Measurements from ENCODE around the gene F2R. TPM values are rescaled to one million over a fixed set of nuclear protein-coding genes. Genes with fewer than 3 reads are reported as not detected.

F2R gene
- total and polyA plus RNA-seq, 9 of the 15 experiments (the other 6 are each of a cell fraction or from before 2014, with no cell fraction given): 4.0 to 34.7 (median 15.1) TPM

- TF ChIP-seq, protein P1, sequence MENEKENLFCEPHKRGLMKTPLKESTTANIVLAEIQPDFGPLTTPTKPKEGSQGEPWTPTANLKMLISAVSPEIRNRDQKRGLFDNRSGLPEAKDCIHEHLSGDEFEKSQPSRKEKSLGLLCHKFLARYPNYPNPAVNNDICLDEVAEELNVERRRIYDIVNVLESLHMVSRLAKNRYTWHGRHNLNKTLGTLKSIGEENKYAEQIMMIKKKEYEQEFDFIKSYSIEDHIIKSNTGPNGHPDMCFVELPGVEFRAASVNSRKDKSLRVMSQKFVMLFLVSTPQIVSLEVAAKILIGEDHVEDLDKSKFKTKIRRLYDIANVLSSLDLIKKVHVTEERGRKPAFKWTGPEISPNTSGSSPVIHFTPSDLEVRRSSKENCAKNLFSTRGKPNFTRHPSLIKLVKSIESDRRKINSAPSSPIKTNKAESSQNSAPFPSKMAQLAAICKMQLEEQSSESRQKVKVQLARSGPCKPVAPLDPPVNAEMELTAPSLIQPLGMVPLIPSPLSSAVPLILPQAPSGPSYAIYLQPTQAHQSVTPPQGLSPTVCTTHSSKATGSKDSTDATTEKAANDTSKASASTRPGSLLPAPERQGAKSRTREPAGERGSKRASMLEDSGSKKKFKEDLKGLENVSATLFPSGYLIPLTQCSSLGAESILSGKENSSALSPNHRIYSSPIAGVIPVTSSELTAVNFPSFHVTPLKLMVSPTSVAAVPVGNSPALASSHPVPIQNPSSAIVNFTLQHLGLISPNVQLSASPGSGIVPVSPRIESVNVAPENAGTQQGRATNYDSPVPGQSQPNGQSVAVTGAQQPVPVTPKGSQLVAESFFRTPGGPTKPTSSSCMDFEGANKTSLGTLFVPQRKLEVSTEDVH (IDR thresholded peaks at IDR 0.05; ENCODE audit: low read depth, partially characterized antibody): no peak
- TF ChIP-seq, protein P2, sequence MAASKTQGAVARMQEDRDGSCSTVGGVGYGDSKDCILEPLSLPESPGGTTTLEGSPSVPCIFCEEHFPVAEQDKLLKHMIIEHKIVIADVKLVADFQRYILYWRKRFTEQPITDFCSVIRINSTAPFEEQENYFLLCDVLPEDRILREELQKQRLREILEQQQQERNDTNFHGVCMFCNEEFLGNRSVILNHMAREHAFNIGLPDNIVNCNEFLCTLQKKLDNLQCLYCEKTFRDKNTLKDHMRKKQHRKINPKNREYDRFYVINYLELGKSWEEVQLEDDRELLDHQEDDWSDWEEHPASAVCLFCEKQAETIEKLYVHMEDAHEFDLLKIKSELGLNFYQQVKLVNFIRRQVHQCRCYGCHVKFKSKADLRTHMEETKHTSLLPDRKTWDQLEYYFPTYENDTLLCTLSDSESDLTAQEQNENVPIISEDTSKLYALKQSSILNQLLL (CRISPR knock-in tag; IDR thresholded peaks at IDR 0.05; ENCODE audit: borderline replicate concordance): no peak
- no peak for TF ChIP-seq ERF (CRISPR knock-in tag; IDR thresholded peaks at IDR 0.05)
Measured at GRCh38 chr5:76720988-76721569, 5.2 kb downstream of the F2R start (continued).

DNA sequence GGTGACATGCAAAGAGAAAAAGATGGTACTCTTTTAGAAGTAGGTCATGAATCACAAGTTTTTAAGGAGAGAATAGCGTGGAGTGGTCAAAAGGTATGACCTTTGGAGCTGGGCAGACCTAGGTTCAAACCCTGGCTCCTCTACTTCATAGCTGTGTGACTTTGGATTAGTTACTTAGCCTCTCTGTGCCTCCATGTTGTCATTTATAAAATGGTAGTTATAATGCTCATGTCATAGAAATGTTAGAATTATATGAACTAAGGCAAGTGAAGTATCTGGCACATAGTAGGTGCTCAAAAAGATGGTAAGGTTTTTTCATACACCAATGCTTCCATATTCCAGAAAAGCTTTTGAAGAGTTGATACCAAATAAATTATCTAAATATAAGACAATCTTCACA is 7.3 kb downstream of the F2R start:
- TF ChIP-seq ZNF778 (CRISPR knock-in tag; IDR thresholded peaks at IDR 0.05) (no peak), BRCA1 (IDR thresholded peaks at IDR 0.05) (no peak), BRCA1 (CRISPR knock-in tag; IDR thresholded peaks at IDR 0.05) (no peak), RBM25 (IDR thresholded peaks at IDR 0.05; ENCODE audit: low read depth, low read length, severe bottlenecking) (peak; percentile 98), ZKSCAN1 (IDR thresholded peaks at IDR 0.05; ENCODE audit: low read depth, low read length) (peak; percentile 73; the same call in 1 of the 2 replicates), ZFP36 (IDR thresholded peaks at IDR 0.05; ENCODE audit: low read depth, low read length, partially characterized antibody) (peak; percentile 79), CHD4 (IDR thresholded peaks at IDR 0.05; ENCODE audit: insufficient read depth, insufficient replicate concordance, low read depth, low read length, poor library complexity, severe bottlenecking) (peak; percentile 42), BCOR (IDR thresholded peaks at IDR 0.05) (peak; percentile 78), KDM1A (IDR thresholded peaks at IDR 0.05) (0 out of 4 replicates have a peak, but pooled peaks of 1 of the 2 experiments have one; percentile 11), ADNP (tag; IDR thresholded peaks at IDR 0.05) (peak; percentile 65; the same call in 1 of the 2 replicates), HDAC2 (IDR thresholded peaks at IDR 0.05) (peak; percentile 53; the same call in 1 of the 2 replicates), TCF7L2 (IDR thresholded peaks at IDR 0.05; ENCODE audit: low read depth, low read length) (no peak)
- TF ChIP-seq, protein P3, sequence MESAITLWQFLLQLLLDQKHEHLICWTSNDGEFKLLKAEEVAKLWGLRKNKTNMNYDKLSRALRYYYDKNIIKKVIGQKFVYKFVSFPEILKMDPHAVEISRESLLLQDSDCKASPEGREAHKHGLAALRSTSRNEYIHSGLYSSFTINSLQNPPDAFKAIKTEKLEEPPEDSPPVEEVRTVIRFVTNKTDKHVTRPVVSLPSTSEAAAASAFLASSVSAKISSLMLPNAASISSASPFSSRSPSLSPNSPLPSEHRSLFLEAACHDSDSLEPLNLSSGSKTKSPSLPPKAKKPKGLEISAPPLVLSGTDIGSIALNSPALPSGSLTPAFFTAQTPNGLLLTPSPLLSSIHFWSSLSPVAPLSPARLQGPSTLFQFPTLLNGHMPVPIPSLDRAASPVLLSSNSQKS (CRISPR knock-in tag; IDR thresholded peaks at IDR 0.05): no peak
- Histone ChIP-seq H3K79me2 (ENCODE audit: control insufficient read depth, insufficient read depth, low read length) (peaks cover 42% of the 10 kb centered on the region), H3K4me2 (ENCODE audit: insufficient read depth, low read length) (no peak overlapping the region), H3K27me3 (ENCODE audit: control insufficient read depth in 2 of 2, insufficient read depth in 2 of 2, low read length in 2 of 2) (no peaks in the 10 kb centered on the region), H3K27ac (ENCODE audit: extremely low read depth, low read depth, low read length) (no peak overlapping the region), H2AFZ (ENCODE audit: low read depth, low read length) (no peak overlapping the region), H4K20me1 (replicated peaks; ENCODE audit: control insufficient read depth, insufficient read depth, low read length) (no peaks in the 10 kb centered on the region), H3K4me3 (no peak overlapping the region), H3K4me1 (replicated peaks in 1 of 2; ENCODE audit: control insufficient read depth in 2 of 2, insufficient read depth in 2 of 2, low read length in 2 of 2) (peaks cover 0 to 11% of the 10 kb centered on the region in 2 experiments; a peak in 3 of 5 replicates), H3K36me3 (ENCODE audit: control insufficient read depth, insufficient read depth, low read length) (0 out of 3 replicates have a peak, but pooled peaks cover 4% of the 10 kb centered on the region), H3K9me1 (ENCODE audit: control insufficient read depth, insufficient read depth, low read length) (no peaks in the 10 kb centered on the region), H3K9ac (ENCODE audit: insufficient read depth in 1 of 2, low read depth in 2 of 2, low read length in 2 of 2) (no peak overlapping the region), H3K9me3 (replicated peaks; ENCODE audit: control insufficient read depth, insufficient read depth, low read depth, low read length) (no peaks in the 10 kb centered on the region; the same call in 1 of the 2 replicates)
- DNase-seq (ENCODE audit: extremely low read depth in 1 of 4, low spot score in 3 of 4) (no peak), ATAC-seq (no peak), FAIRE-seq (peak; percentile 15)
- no TSS peak for BruUV-seq (replicated peaks)
- 63% methylated on average over 1 of the region's 1 CpG for WGBS (ENCODE audit: insufficient coverage, low coverage, missing lambda C conversion rate)
- ChIA-PET POLR2A (no interaction called here), CTCF (ENCODE audit: low intra/inter-chr PET ratio) (no interaction called here)
- in situ Hi-C loops (cut with MboI) (no loop called here), intact Hi-C loops (cut with micrococcal nuclease) (no loop called here)
